IMR-90 (cell line): ENCODE measurements around the gene UBXN2A. TPM values are rescaled to one million over a fixed set of nuclear protein-coding genes. Genes with fewer than 3 reads are reported as not detected.
A peak's percentile ranks its signal among the peaks of the same experiment; 100 is the strongest.

Experiments used
- ATAC-seq: fragments of 200-7000 bp; cut with Tn5 transposase; 2 replicates; pipeline ENCODE4 v1.9.1; 2020; ENCODE audit warnings: low read depth, mild to moderate bottlenecking, moderate library complexity
- BruUV-seq: library from RNA; stranded (reverse); fragments of 400-500 nt; replicated peaks from 2 replicates; lab custom pipeline; 2021; lab: Mats Ljungman, UMichigan
- CTCF ChIA-PET: fragments of 300-600 bp; formaldehyde crosslinking; extraction: SDS; loops from one replicate; lab custom pipeline; 2021; ENCODE audit warnings: antibody characterized with exemption; lab: Yijun Ruan, JAX
- POLR2A ChIA-PET: fragments of 300-600 bp; sonication (Branson Sonifier 250); formaldehyde crosslinking; loops from one replicate; lab custom pipeline; 2022; ENCODE audit warnings: antibody characterized with exemption; ENCODE audit not compliant: unreplicated experiment; lab: Charles Lee
- DNase-seq: peaks from one replicate; pipeline ENCODE4 v3.0.0; 2013
- H2AFZ ChIP-seq: replicated peaks from 2 replicates; pipeline ENCODE3; 2013; ENCODE audit warnings: low read length, mild to moderate bottlenecking; ENCODE audit not compliant: poor library complexity
- H2AK5ac ChIP-seq: 2 replicates; pipeline ENCODE4 v1.6.1; 2013; ENCODE audit warnings: low read depth, low read length, inconsistent platforms
- H2AK9ac ChIP-seq: replicated peaks from 2 replicates; pipeline ENCODE3; 2013; ENCODE audit warnings: mild to moderate bottlenecking, low read depth, low read length, moderate library complexity; ENCODE audit not compliant: poor library complexity
- H2BK120ac ChIP-seq: 2 replicates; pipeline ENCODE4 v1.6.1; 2013; ENCODE audit warnings: low read depth, low read length, inconsistent platforms
- H2BK15ac ChIP-seq: 3 replicates; pipeline ENCODE4 v1.6.1; 2013; ENCODE audit warnings: low read depth, low read length, inconsistent platforms
- H2BK20ac ChIP-seq: 2 replicates; pipeline ENCODE4 v1.6.1; 2013; ENCODE audit warnings: low read depth, mild to moderate bottlenecking, inconsistent platforms, low read length, moderate library complexity
- H2BK5ac ChIP-seq: 2 replicates; pipeline ENCODE4 v1.6.1; 2013; ENCODE audit warnings: mild to moderate bottlenecking, low read depth, low read length, inconsistent platforms; ENCODE audit not compliant: poor library complexity, severe bottlenecking
- H3K14ac ChIP-seq: replicated peaks from 2 replicates; pipeline ENCODE4 v1.6.1; 2013; ENCODE audit warnings: low read depth, low read length, inconsistent platforms
- H3K18ac ChIP-seq: 2 replicates; pipeline ENCODE4 v1.6.1; 2013; ENCODE audit warnings: low read depth, low read length, control low read depth
- H3K23ac ChIP-seq: 2 replicates; pipeline ENCODE4 v1.6.1; 2013; ENCODE audit warnings: low read depth, low read length, inconsistent platforms
- H3K27ac ChIP-seq: 2 replicates; pipeline ENCODE4 v1.5.1; 2013; ENCODE audit warnings: mild to moderate bottlenecking, control low read depth, low read length; ENCODE audit not compliant: insufficient read depth
- H3K27me3 ChIP-seq: 2 replicates; pipeline ENCODE4 v1.6.1; 2013; ENCODE audit warnings: low read length; ENCODE audit not compliant: control insufficient read depth, insufficient read depth
- H3K36me3 ChIP-seq: 2 replicates; pipeline ENCODE4 v1.6.1; 2013; ENCODE audit warnings: low read length, mixed read lengths; ENCODE audit not compliant: control insufficient read depth, insufficient read depth
- H3K4ac ChIP-seq: 2 replicates; pipeline ENCODE4 v1.6.1; 2013; ENCODE audit warnings: low read depth, low read length, inconsistent platforms
- H3K4me1 ChIP-seq: 2 replicates; pipeline ENCODE4 v1.6.1; 2013; ENCODE audit warnings: low read length, mixed read lengths; ENCODE audit not compliant: control insufficient read depth, insufficient read depth
- H3K4me2 ChIP-seq: 2 replicates; pipeline ENCODE4 v1.6.1; 2013; ENCODE audit warnings: low read depth, mild to moderate bottlenecking, control low read depth, low read length, moderate library complexity
- H3K4me3 ChIP-seq: 2 replicates; pipeline ENCODE4 v1.5.1; 2013; ENCODE audit warnings: low read depth, mild to moderate bottlenecking, control low read depth, low read length, moderate library complexity; ENCODE audit not compliant: insufficient read depth
- H3K56ac ChIP-seq: 2 replicates; pipeline ENCODE4 v1.6.1; 2013; ENCODE audit warnings: low read length, inconsistent platforms; ENCODE audit not compliant: insufficient read depth; ENCODE audit errors: extremely low read depth
- H3K79me1 ChIP-seq, 2 experiments: 2 replicates each; pipeline ENCODE4 v1.6.1; 2013; ENCODE audit warnings: low read length in 2 of 2, inconsistent platforms in 1 of 2, low read depth in 1 of 2
- H3K9ac ChIP-seq: 2 replicates; pipeline ENCODE4 v1.6.1; 2013; ENCODE audit warnings: low read depth, low read length, control low read depth
- H3K9me1 ChIP-seq: 2 replicates; pipeline ENCODE4 v1.6.1; 2013; ENCODE audit warnings: low read length, inconsistent platforms; ENCODE audit not compliant: insufficient read depth
- H3K9me3 ChIP-seq: 2 replicates; pipeline ENCODE4 v1.6.1; 2013; ENCODE audit warnings: low read length; ENCODE audit not compliant: control insufficient read depth, insufficient read depth
- H4K20me1 ChIP-seq: 2 replicates; pipeline ENCODE4 v1.6.1; 2013; ENCODE audit warnings: low read length, inconsistent platforms; ENCODE audit not compliant: insufficient read depth
- H4K5ac ChIP-seq: 2 replicates; pipeline ENCODE4 v1.6.1; 2013; ENCODE audit warnings: mild to moderate bottlenecking, low read depth, low read length, control low read depth
- H4K8ac ChIP-seq, 2 experiments: 2 replicates each; pipeline ENCODE4 v1.6.1; 2013; ENCODE audit warnings: low read depth in 2 of 2, low read length in 2 of 2, control low read depth in 1 of 2, inconsistent platforms in 1 of 2
- H4K91ac ChIP-seq: 2 replicates; pipeline ENCODE4 v1.6.1; 2013; ENCODE audit warnings: low read depth, low read length, inconsistent platforms; ENCODE audit not compliant: insufficient read depth
- BHLHE40 ChIP-seq: fragments of 150-350 bp; IDR thresholded peaks from 2 replicates; pipeline ENCODE4 v1.6.1; 2016; ENCODE audit warnings: mild to moderate bottlenecking, low read depth, low read length
- CEBPB ChIP-seq: IDR thresholded peaks from 2 replicates; pipeline ENCODE4 v1.6.1; 2012; ENCODE audit warnings: low read depth, low read length, improper control_type of control experiment
- CHD1 ChIP-seq: IDR thresholded peaks from 2 replicates; pipeline ENCODE4 v1.6.1; 2012; ENCODE audit warnings: low read depth, low read length, improper control_type of control experiment
- CTCF ChIP-seq: conservative IDR thresholded peaks from 2 replicates; pipeline ENCODE4 v1.5.1; 2012; ENCODE audit warnings: mild to moderate bottlenecking, low read depth, low read length, improper control_type of control experiment
- FOS ChIP-seq: fragments of 150-350 bp; IDR thresholded peaks from 2 replicates; pipeline ENCODE4 v1.6.1; 2016; ENCODE audit warnings: low read depth, low read length
- MAFK ChIP-seq: IDR thresholded peaks from 2 replicates; pipeline ENCODE4 v1.6.1; 2012; ENCODE audit warnings: low read depth, low read length, improper control_type of control experiment
- MAZ ChIP-seq: IDR thresholded peaks from 2 replicates; pipeline ENCODE4 v1.6.1; 2012; ENCODE audit warnings: low read depth, mild to moderate bottlenecking, low read length, improper control_type of control experiment, moderate library complexity, borderline replicate concordance
- MXI1 ChIP-seq: IDR thresholded peaks from 2 replicates; pipeline ENCODE4 v1.6.1; 2012; ENCODE audit warnings: low read depth, mild to moderate bottlenecking, low read length, moderate library complexity, borderline replicate concordance
- NFE2L2 ChIP-seq: fragments of 150-350 bp; IDR thresholded peaks from 2 replicates; pipeline ENCODE4 v1.6.1; 2016; ENCODE audit warnings: low read depth, mild to moderate bottlenecking, low read length
- RFX5 ChIP-seq: IDR thresholded peaks from 2 replicates; pipeline ENCODE4 v1.8.0; 2012; ENCODE audit warnings: low read depth, mild to moderate bottlenecking, low read length, moderate library complexity
- SMC3 ChIP-seq: fragments of 150-350 bp; IDR thresholded peaks from 2 replicates; pipeline ENCODE4 v1.6.1; 2016; ENCODE audit warnings: low read depth, mild to moderate bottlenecking, antibody characterized with exemption, low read length, moderate library complexity
- WGBS, 2 experiments: methylation state at CpG; one replicate each; pipeline versions ENCODE4 v1.1.5 to v1.1.7; 2013; ENCODE audit warnings: missing lambda C conversion rate in 2 of 2; ENCODE audit not compliant: insufficient read length in 1 of 2; ENCODE audit errors: extremely low coverage in 2 of 2; 5-methylcytosine and 5-hydroxymethylcytosine counted together
- dilution Hi-C: fragments of 300-500 bp; cut with HindIII; formaldehyde crosslinking; loops from one replicate; pipeline ENCODE4 v1.14.3; 2018; ENCODE audit warnings: low sequenced_read_pairs; ENCODE audit not compliant: unreplicated experiment
- in situ Hi-C: fragments of 300-500 bp; cut with MboI; formaldehyde crosslinking; loops from 3 replicates; pipeline ENCODE4 v1.14.3; 2019; ENCODE audit warnings: low sequenced_read_pairs, inconsistent platforms, mixed read lengths
- intact Hi-C: fragments of 100-400 bp; cut with micrococcal nuclease; formaldehyde crosslinking; loops from 2 replicates; pipeline ENCODE4 v1.10.0; 2022
- polyA plus RNA-seq, 3 experiments: library from polyadenylated mRNA; depleted of rRNA; stranded (reverse); fragments of >200 nt; gene quantifications; 2 replicates each; pipeline ENCODE4 v1.2.3, GENCODE V29; 2012; ENCODE audit warnings: low replicate concordance in 1 of 3
- total RNA-seq: library from RNA; depleted of rRNA; stranded (reverse); fragments of >200 nt; gene quantifications from 2 replicates; pipeline ENCODE4 v1.2.3, GENCODE V29; 2012
- TF ChIP-seq, protein P1 (sequence below): fragments of 150-350 bp; IDR thresholded peaks from 2 replicates; pipeline ENCODE4 v1.6.1; 2017; ENCODE audit warnings: mild to moderate bottlenecking, antibody characterized with exemption, low read length, low read depth

The UBXN2A gene
- total and polyA plus RNA-seq, 2 of the 4 experiments (the other 2 are of a cell fraction), result 4.6 to 7.7 TPM

DNA sequence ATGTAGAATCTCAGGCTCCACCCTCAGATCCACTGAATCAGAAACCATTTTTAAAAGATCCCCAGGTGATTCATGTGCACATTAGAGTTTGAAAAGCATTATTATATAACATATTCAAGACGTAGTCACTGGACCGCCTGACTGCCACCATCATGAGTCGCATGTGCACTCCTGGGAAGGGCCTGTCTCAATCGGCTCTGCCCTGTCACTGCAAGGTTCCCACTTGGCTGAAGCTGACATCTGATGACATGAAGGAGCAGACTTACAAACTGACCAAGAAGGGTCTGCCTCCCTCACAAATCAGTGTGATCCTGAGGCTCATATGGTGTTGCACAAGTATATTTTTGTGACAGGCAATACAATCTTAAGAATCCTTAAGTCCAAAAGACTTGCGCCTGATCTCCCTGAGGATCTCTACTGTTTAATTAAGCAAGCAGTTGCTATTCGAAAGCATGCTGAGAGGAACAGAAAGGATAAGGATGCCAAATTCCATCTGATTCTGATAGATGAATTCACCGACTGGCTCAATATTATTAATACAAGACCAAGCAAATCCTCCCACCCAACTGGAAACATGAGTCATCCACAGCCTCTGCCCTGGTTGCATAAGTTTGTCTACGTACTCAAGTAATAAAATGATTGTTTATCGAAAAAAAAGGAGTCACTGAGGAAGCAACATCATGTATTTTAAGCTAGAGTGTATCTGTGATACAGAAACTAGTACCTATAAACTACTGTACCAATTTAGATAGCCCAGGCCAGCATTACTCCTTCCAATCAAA, 39.5 kb upstream of the UBXN2A start:
- dilution Hi-C loops, result no loop called here
- Histone ChIP-seq H4K20me1 (peaks cover 30% of the 10 kb centered on the region), H4K91ac (0 out of 2 replicates have a peak overlapping the region, but pooled peaks have one; percentile 10), H2AK9ac (no peak overlapping the region), H3K4me2 (peak overlapping the region; percentile 35), H4K8ac (no peak overlapping the region), H3K56ac (no peak overlapping the region), H3K14ac (no peak overlapping the region; the same call in 1 of the 2 replicates), H3K79me1 (peaks cover 23 to 62% of the 10 kb centered on the region in 2 experiments), H3K18ac (peak overlapping the region; percentile 6; the same call in 1 of the 2 replicates), H3K23ac (0 out of 2 replicates have a peak overlapping the region, but pooled peaks have one; percentile 53), H2BK15ac (no peak overlapping the region), H2BK120ac (no peak overlapping the region; the same call in 1 of the 2 replicates), H3K27ac (peak overlapping the region; percentile 80; the same call in 1 of the 2 replicates), H2AFZ (no peak overlapping the region), H3K36me3 (no peaks in the 10 kb centered on the region), H4K5ac (no peak overlapping the region), H2BK20ac (no peak overlapping the region), H3K9ac (no peak overlapping the region), H3K4me3 (no peak overlapping the region), H2AK5ac (peak overlapping the region; percentile 41; the same call in 1 of the 2 replicates), H3K9me1 (peaks cover 9% of the 10 kb centered on the region), H3K4me1 (peaks cover 6% of the 10 kb centered on the region), H3K9me3 (no peaks in the 10 kb centered on the region), H3K27me3 (no peaks in the 10 kb centered on the region), H3K4ac (peak overlapping the region; percentile 44), H2BK5ac (peak overlapping the region; percentile 36)
- ATAC-seq (peak; percentile 56), DNase-seq (peak; percentile 94)
- CTCF ChIA-PET, result interaction anchor here (0.6 to 1.0 kb wide), 2 partner anchors 33 to 130 kb away, joined by 3 to 4 read pairs; no protein-coding TSS in a partner anchor
- WGBS, 2 experiments, result no CpG with 5 or more reads among the region's 9 CpGs
- no TSS peak for BruUV-seq
- no peak for TF ChIP-seq NFE2L2
- peak; percentile 96 for TF ChIP-seq FOS
- TF ChIP-seq BHLHE40, result no peak
- no peak for TF ChIP-seq CHD1
- no peak for TF ChIP-seq SMC3
- no peak for TF ChIP-seq MXI1
- TF ChIP-seq CEBPB, result peak; percentile 95
- TF ChIP-seq, protein P1, sequence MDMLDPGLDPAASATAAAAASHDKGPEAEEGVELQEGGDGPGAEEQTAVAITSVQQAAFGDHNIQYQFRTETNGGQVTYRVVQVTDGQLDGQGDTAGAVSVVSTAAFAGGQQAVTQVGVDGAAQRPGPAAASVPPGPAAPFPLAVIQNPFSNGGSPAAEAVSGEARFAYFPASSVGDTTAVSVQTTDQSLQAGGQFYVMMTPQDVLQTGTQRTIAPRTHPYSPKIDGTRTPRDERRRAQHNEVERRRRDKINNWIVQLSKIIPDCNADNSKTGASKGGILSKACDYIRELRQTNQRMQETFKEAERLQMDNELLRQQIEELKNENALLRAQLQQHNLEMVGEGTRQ, result no peak
- TF ChIP-seq RFX5, result no peak
- TF ChIP-seq MAFK, result peak; percentile 17; the same call in 1 of the 2 replicates
- 0 out of 2 replicates have a peak, but pooled peaks have one; percentile 22 for TF ChIP-seq MAZ
- no peak for TF ChIP-seq CTCF
- POLR2A ChIA-PET, result interaction anchor here (0.6 kb wide), 1 partner anchor 19 kb away, joined by 5 read pairs; no protein-coding TSS in a partner anchor
- in situ Hi-C loops, result no loop called here
- intact Hi-C loops, result no loop called here
